ELR (cell line): ENCODE data around the gene JARID2.

Source experiments
- DNase-seq: peaks from one replicate; pipeline ENCODE4 v3.0.0-alpha.2; 2015; ENCODE audit warnings: low read depth

The JARID2 gene

GRCh38 chr6:15247500-15248450, 1.9 kb downstream of the JARID2 start:
- peak; percentile 78 for DNase-seq

- DNase-seq: peak; percentile 99
These were observed 2.8 kb downstream of the JARID2 start for GRCh38 chr6:15248451-15249370.

GRCh38 chr6:15249371-15250019, 3.6 kb downstream of the JARID2 start:
- no peak for DNase-seq

GRCh38 chr6:15250187-15251168, 4.6 kb downstream of the JARID2 start:
- DNase-seq: no peak

GRCh38 chr6:15252195-15252594, 6.3 kb downstream of the JARID2 start:
- no peak for DNase-seq

GRCh38 chr6:15253203-15254022, 7.5 kb downstream of the JARID2 start:
- DNase-seq: no peak

GRCh38 chr6:15254070-15254975, 8.5 kb downstream of the JARID2 start:
- peak; percentile 33 for DNase-seq

- no peak for DNase-seq
These were observed 9.6 kb downstream of the JARID2 start for GRCh38 chr6:15255481-15255880.

GRCh38 chr6:15255909-15256395, 10.1 kb downstream of the JARID2 start:
- DNase-seq: no peak

- no peak for DNase-seq
These were observed 10.8 kb downstream of the JARID2 start for GRCh38 chr6:15256538-15257271.

GRCh38 chr6:15257357-15258132, 11.7 kb downstream of the JARID2 start:
- DNase-seq: no peak

- DNase-seq: peak; percentile 42
These were observed 13.9 kb downstream of the JARID2 start for GRCh38 chr6:15259766-15260098.

GRCh38 chr6:15260099-15260821, 14.4 kb downstream of the JARID2 start:
- DNase-seq: peak; percentile 48

GRCh38 chr6:15263780-15264374, 18.0 kb downstream of the JARID2 start:
- DNase-seq: no peak

- no peak for DNase-seq
These were observed 18.5 kb downstream of the JARID2 start for GRCh38 chr6:15264412-15264811.
